HepG2 (cell line): ENCODE data around the gene TSPAN9. TPM values are rescaled to one million over a fixed set of nuclear protein-coding genes. Genes with fewer than 3 reads are reported as not detected.

Experiments used
- ARNTL ChIP-seq: sonication (generic); formaldehyde crosslinking; IDR thresholded peaks from 2 replicates; pipeline ENCODE4 v1.4.0; 2020; ENCODE audit warnings: mild to moderate bottlenecking, missing genetic modification reagents
- JUNB ChIP-seq: sonication (generic); formaldehyde crosslinking; IDR thresholded peaks from 2 replicates; pipeline ENCODE4 v1.8.0; 2022; ENCODE audit warnings: missing genetic modification reagents, mild to moderate bottlenecking, borderline replicate concordance
- SOX5 ChIP-seq: IDR thresholded peaks from 2 replicates; pipeline ENCODE4 v1.6.1; 2016; ENCODE audit warnings: borderline replicate concordance
- SP4 ChIP-seq: sonication (generic); formaldehyde crosslinking; IDR thresholded peaks from 2 replicates; pipeline ENCODE4 v1.8.1; 2023; ENCODE audit warnings: mild to moderate bottlenecking, missing genetic modification reagents
- ZBTB49 ChIP-seq: sonication (generic); formaldehyde crosslinking; IDR thresholded peaks from 2 replicates; pipeline ENCODE4 v1.4.0; 2020; ENCODE audit warnings: missing genetic modification reagents, borderline replicate concordance
- ZNF407 ChIP-seq: sonication (generic); formaldehyde crosslinking; IDR thresholded peaks from one replicate; pipeline ENCODE4 v1.5.1; 2020; ENCODE audit warnings: mild to moderate bottlenecking, missing genetic modification reagents; ENCODE audit errors: not compliant biosample characterization
- ZNF790 ChIP-seq: sonication (generic); formaldehyde crosslinking; IDR thresholded peaks from 2 replicates; pipeline ENCODE4 v1.8.0; 2022; ENCODE audit warnings: missing genetic modification reagents, mild to moderate bottlenecking, borderline replicate concordance
- polyA plus RNA-seq, 8 experiments: library from polyadenylated mRNA; depleted of rRNA in 3 of 8; stranded (reverse) in 7 of 8; unstranded in 1 of 8; fragments of >200 nt; fragmentation: Illumina TruSeq in 4 of 8; extraction: Trizol in 4 of 8; gene quantifications; 2 replicates each; pipeline versions ENCODE4 v1.2.1 to v1.2.3, GENCODE V29; 2011 to 2016; ENCODE audit warnings: low read depth in 4 of 8, missing spikeins in 1 of 8, mixed read lengths in 1 of 8; ENCODE audit not compliant: insufficient read depth in 1 of 8
- total RNA-seq, 5 experiments: library from RNA; depleted of rRNA; stranded (reverse); fragments of >200 nt; fragmentation: Illumina TruSeq; extraction: Trizol; gene quantifications; 2 replicates each; pipeline ENCODE4 v1.2.3, GENCODE V29; 2016; ENCODE audit warnings: low read depth in 1 of 5
- TF ChIP-seq, protein P1 (sequence below): sonication (generic); formaldehyde crosslinking; IDR thresholded peaks from 2 replicates; pipeline ENCODE4 v1.8.0; 2022; ENCODE audit warnings: mild to moderate bottlenecking, missing genetic modification reagents, moderate library complexity
- TF ChIP-seq, protein P2 (sequence below): sonication (generic); formaldehyde crosslinking; IDR thresholded peaks from 2 replicates; pipeline ENCODE4 v1.5.0; 2020; ENCODE audit warnings: mild to moderate bottlenecking, missing genetic modification reagents, moderate library complexity

Gene TSPAN9
- total and polyA plus RNA-seq, 2 of the 13 experiments (the other 11 are each of a cell fraction or from before 2014, with no cell fraction given) = 18.1 to 42.3 TPM

DNA sequence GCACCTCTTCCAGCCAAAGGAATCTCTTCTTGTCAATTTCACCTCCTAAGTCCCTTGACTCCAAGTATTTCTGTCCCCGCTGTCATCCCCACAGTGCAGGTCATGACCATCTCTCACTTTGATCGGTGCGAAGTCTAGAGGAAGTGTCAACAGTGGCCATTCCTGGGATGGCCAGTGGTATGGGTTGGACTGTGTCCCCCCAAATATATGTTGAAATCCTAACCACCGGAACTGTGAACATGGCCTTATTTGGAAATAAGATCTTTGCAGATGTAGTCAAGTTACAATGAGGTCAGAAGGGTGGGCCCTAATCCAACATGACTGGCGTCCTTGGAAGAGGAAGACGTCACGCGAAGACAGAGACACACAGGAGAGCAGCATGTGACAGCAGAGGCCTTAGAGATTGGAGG is 257.9 kb downstream of the TSPAN9 start (continued):
- TF ChIP-seq, protein P1, sequence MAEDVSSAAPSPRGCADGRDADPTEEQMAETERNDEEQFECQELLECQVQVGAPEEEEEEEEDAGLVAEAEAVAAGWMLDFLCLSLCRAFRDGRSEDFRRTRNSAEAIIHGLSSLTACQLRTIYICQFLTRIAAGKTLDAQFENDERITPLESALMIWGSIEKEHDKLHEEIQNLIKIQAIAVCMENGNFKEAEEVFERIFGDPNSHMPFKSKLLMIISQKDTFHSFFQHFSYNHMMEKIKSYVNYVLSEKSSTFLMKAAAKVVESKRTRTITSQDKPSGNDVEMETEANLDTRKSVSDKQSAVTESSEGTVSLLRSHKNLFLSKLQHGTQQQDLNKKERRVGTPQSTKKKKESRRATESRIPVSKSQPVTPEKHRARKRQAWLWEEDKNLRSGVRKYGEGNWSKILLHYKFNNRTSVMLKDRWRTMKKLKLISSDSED (CRISPR knock-in tag) = no peak
- TF ChIP-seq, protein P2, sequence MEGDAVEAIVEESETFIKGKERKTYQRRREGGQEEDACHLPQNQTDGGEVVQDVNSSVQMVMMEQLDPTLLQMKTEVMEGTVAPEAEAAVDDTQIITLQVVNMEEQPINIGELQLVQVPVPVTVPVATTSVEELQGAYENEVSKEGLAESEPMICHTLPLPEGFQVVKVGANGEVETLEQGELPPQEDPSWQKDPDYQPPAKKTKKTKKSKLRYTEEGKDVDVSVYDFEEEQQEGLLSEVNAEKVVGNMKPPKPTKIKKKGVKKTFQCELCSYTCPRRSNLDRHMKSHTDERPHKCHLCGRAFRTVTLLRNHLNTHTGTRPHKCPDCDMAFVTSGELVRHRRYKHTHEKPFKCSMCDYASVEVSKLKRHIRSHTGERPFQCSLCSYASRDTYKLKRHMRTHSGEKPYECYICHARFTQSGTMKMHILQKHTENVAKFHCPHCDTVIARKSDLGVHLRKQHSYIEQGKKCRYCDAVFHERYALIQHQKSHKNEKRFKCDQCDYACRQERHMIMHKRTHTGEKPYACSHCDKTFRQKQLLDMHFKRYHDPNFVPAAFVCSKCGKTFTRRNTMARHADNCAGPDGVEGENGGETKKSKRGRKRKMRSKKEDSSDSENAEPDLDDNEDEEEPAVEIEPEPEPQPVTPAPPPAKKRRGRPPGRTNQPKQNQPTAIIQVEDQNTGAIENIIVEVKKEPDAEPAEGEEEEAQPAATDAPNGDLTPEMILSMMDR = no peak
- TF ChIP-seq ZBTB49 (CRISPR knock-in tag) (no peak), SOX5 (peak; percentile 82), ZNF790 (CRISPR knock-in tag) (no peak), SP4 (CRISPR knock-in tag) (no peak), ARNTL (peak; percentile 42; the same call in 1 of the 2 replicates), ZNF407 (CRISPR knock-in tag) (no peak), JUNB (no peak)
